HCT116 (cell line): ENCODE results near the gene MAML3. TPM values are rescaled to one million over a fixed set of nuclear protein-coding genes. Genes with fewer than 3 reads are reported as not detected.

Experiments
- ATAC-seq: fragments of 200-7000 bp; cut with Tn5 transposase; 2 replicates; pipeline ENCODE4 v1.9.1; 2020; ENCODE audit warnings: mild to moderate bottlenecking, moderate library complexity
- BruUV-seq: library from RNA; stranded (reverse); fragments of 400-500 nt; replicated peaks from 2 replicates; lab custom pipeline; 2021; lab: Mats Ljungman, UMichigan
- CTCF ChIA-PET: fragments of 300-600 bp; sonication (Branson Sonifier 250); formaldehyde crosslinking; loops from one replicate; lab custom pipeline; 2021; ENCODE audit warnings: antibody characterized with exemption; lab: Charles Lee
- POLR2A ChIA-PET: fragments of 300-600, 350-600 bp; sonication (Branson Sonifier 250); formaldehyde crosslinking; loops from one replicate; lab custom pipeline; 2021; ENCODE audit warnings: antibody characterized with exemption; lab: Charles Lee
- RAD21 ChIA-PET, 2 experiments: fragments of 300-600 bp; sonication (Branson Sonifier 250); formaldehyde crosslinking; loops; one replicate each; lab custom pipeline; 2023; ENCODE audit warnings: low total read pairs in 2 of 2; ENCODE audit not compliant: uncharacterized antibody in 2 of 2, unreplicated experiment in 2 of 2, low non-redundant PET in 1 of 2; lab: Charles Lee
- DNase-seq: peaks from one replicate; pipeline ENCODE4 v3.0.0-alpha.2; 2010; ENCODE audit warnings: low read depth, low spot score
- H2AFZ ChIP-seq: fragments of 200-600 bp; shearing (Covaris generic), sonication (generic); 2 replicates; pipeline ENCODE4 v1.6.1; 2017; ENCODE audit warnings: low read depth, mixed run types, mixed read lengths, antibody characterized with exemption, low read length; ENCODE audit not compliant: poor library complexity, severe bottlenecking
- H3K27ac ChIP-seq: 2 replicates; pipeline ENCODE4 v1.5.1; 2012; ENCODE audit warnings: low read depth, low read length
- H3K27me3 ChIP-seq: fragments of 200-600 bp; sonication (generic); 2 replicates; pipeline ENCODE4 v1.6.1; 2016; ENCODE audit warnings: mixed run types, low read length, mixed read lengths; ENCODE audit not compliant: insufficient read depth
- H3K36me3 ChIP-seq, 2 experiments: fragments of 200-500 bp in 1 of 2; fragments of 200-600 bp in 1 of 2; sonication (Bioruptor generic) in 1 of 2; sonication (generic) in 1 of 2; 2 replicates each; pipeline versions ENCODE4 v1.5.1 to v1.6.1; 2014 to 2016; ENCODE audit warnings: low read length in 2 of 2, inconsistent platforms in 1 of 2, mixed read lengths in 1 of 2, mixed run types in 1 of 2; ENCODE audit not compliant: insufficient read depth in 2 of 2, control insufficient read depth in 1 of 2
- H3K4me1 ChIP-seq, 2 experiments: fragments of 200-600 bp in 1 of 2; sonication (generic) in 1 of 2; 2 replicates each; pipeline versions ENCODE4 v1.5.1 to v1.6.1; 2012 to 2017; ENCODE audit warnings: low read length in 2 of 2, inconsistent platforms in 1 of 2, mild to moderate bottlenecking in 1 of 2, mixed read lengths in 1 of 2, mixed run types in 1 of 2, moderate library complexity in 1 of 2; ENCODE audit not compliant: insufficient read depth in 2 of 2, control insufficient read depth in 1 of 2
- H3K4me2 ChIP-seq: fragments of 200-600 bp; sonication (generic); 2 replicates; pipeline ENCODE4 v1.6.1; 2017; ENCODE audit warnings: mixed run types, low read length, mixed read lengths
- H3K4me3 ChIP-seq, 2 experiments: fragments of 200-600 bp in 1 of 2; sonication (generic) in 1 of 2; replicated peaks in 1 of 2; 2 replicates each; pipeline ENCODE4 v1.5.1; 2011 to 2016; ENCODE audit warnings: low read length in 2 of 2, control low read depth in 1 of 2, low read depth in 1 of 2, mild to moderate bottlenecking in 1 of 2, mixed read lengths in 1 of 2, mixed run types in 1 of 2
- H3K79me2 ChIP-seq: fragments of 200-600 bp; sonication (generic); 2 replicates; pipeline ENCODE4 v1.6.1; 2017; ENCODE audit warnings: mild to moderate bottlenecking, mixed run types, low read length, moderate library complexity, mixed read lengths; ENCODE audit not compliant: insufficient read depth
- H3K9ac ChIP-seq: fragments of 200-600 bp; sonication (generic); 2 replicates; pipeline ENCODE4 v1.6.1; 2016; ENCODE audit warnings: low read length, mixed read lengths
- H3K9me2 ChIP-seq: fragments of 200-600 bp; sonication (generic), shearing (Covaris generic); 2 replicates; pipeline ENCODE4 v1.6.1; 2017; ENCODE audit warnings: mixed run types, mild to moderate bottlenecking, moderate library complexity; ENCODE audit not compliant: insufficient read depth
- H3K9me3 ChIP-seq, 2 experiments: fragments of 200-500 bp in 1 of 2; fragments of 200-600 bp in 1 of 2; sonication (Bioruptor generic) in 1 of 2; sonication (generic) in 1 of 2; 2 replicates each; pipeline ENCODE4 v1.6.1; 2014 to 2017; ENCODE audit warnings: low read length in 2 of 2, mixed read lengths in 2 of 2, inconsistent platforms in 1 of 2, low read depth in 1 of 2, mild to moderate bottlenecking in 1 of 2, mixed run types in 1 of 2, moderate library complexity in 1 of 2; ENCODE audit not compliant: control insufficient read depth in 1 of 2, insufficient read depth in 1 of 2
- H4K20me1 ChIP-seq: fragments of 200-600 bp; sonication (generic), shearing (Covaris generic); 2 replicates; pipeline ENCODE4 v1.6.1; 2017; ENCODE audit warnings: mixed run types, mild to moderate bottlenecking, moderate library complexity; ENCODE audit not compliant: insufficient read depth
- CBX3 ChIP-seq: IDR thresholded peaks from 2 replicates; pipeline ENCODE4 v1.6.1; 2012; ENCODE audit warnings: low read depth
- FOSL1 ChIP-seq: IDR thresholded peaks from 2 replicates; pipeline ENCODE4 v1.6.1; 2012; ENCODE audit warnings: low read depth
- intact Hi-C: fragments of 100-400 bp; cut with micrococcal nuclease; formaldehyde crosslinking; loops from 2 replicates; pipeline ENCODE4 v1.10.0; 2022
- total RNA-seq: library from RNA; stranded (reverse); gene quantifications from one replicate; pipeline ENCODE4 v1.2.1, GENCODE V29; 2021; ENCODE audit not compliant: unreplicated experiment
- TF ChIP-seq, protein P1 (sequence below): IDR thresholded peaks from 2 replicates; pipeline ENCODE4 v1.6.1; 2011; ENCODE audit warnings: mild to moderate bottlenecking, low read length, moderate library complexity; ENCODE audit not compliant: insufficient replicate concordance; ENCODE audit errors: extremely low read depth
- TF ChIP-seq, protein P2 (sequence below): IDR thresholded peaks from 2 replicates; pipeline ENCODE4 v1.6.1; 2012

MAML3 gene
- total RNA-seq, 1 experiment from 2014 or later, result 3.1 TPM

DNA sequence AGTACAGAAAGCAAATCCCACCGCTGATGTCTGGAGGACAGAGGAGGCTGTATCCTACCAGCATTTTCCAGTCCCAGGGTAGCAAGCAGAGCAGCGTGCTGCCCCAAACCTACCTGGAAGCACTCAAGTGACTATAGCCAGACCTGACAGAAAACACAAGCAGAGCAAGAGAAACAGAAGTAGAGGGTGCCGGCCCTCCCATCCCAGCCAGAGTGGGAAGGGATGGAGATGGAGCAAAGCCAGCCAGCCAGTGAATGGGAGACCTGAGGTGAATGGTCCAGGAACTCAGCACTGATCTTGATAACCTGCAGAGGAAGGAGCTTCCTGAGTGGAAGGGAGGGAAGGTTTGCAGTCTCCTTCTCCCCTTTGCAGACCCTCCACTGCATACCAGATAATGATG lies 185.2 kb downstream of the MAML3 start:
- Histone ChIP-seq H3K4me3 (no peak overlapping the region), H4K20me1 (no peaks in the 10 kb centered on the region), H3K4me1 (no peaks in the 10 kb centered on the region), H2AFZ (no peak overlapping the region), H3K79me2 (no peaks in the 10 kb centered on the region), H3K9ac (no peak overlapping the region), H3K9me3 (no peaks in the 10 kb centered on the region), H3K4me2 (no peak overlapping the region), H3K36me3 (no peaks in the 10 kb centered on the region), H3K9me2 (no peaks in the 10 kb centered on the region), H3K27ac (no peak overlapping the region), H3K27me3 (no peaks in the 10 kb centered on the region; the same call in 1 of the 2 replicates)
- TF ChIP-seq, protein P1, sequence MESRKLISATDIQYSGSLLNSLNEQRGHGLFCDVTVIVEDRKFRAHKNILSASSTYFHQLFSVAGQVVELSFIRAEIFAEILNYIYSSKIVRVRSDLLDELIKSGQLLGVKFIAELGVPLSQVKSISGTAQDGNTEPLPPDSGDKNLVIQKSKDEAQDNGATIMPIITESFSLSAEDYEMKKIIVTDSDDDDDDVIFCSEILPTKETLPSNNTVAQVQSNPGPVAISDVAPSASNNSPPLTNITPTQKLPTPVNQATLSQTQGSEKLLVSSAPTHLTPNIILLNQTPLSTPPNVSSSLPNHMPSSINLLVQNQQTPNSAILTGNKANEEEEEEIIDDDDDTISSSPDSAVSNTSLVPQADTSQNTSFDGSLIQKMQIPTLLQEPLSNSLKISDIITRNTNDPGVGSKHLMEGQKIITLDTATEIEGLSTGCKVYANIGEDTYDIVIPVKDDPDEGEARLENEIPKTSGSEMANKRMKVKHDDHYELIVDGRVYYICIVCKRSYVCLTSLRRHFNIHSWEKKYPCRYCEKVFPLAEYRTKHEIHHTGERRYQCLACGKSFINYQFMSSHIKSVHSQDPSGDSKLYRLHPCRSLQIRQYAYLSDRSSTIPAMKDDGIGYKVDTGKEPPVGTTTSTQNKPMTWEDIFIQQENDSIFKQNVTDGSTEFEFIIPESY, result no peak
- intact Hi-C loops, result no loop called here
- ChIA-PET CTCF (no interaction called here), RAD21 (no interaction called here), POLR2A (no interaction called here)
- no TSS peak for BruUV-seq
- DNase-seq, result no peak
- no peak for ATAC-seq

DNA sequence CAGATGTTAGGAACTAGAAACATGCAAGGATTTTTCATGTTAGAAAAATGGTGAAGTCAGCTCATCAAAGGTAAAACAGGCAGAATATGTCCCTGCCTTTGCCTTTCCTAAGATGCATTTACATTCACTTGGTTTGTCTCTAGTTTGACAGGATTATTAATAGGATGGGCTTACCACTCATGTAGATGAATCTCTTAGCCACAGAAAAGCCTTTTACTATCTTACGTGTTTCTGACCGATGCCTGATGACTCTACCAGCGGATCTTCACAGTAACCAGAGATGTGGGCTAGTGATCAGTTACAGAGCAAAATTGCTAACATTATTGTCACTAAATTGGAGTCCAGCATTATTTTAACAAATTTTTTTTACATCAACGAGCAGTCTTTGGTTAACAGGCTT lies 187.6 kb downstream of the MAML3 start:
- H3K9me2 ChIP-seq, result no peaks in the 10 kb centered on the region
- H3K27ac ChIP-seq, result no peak overlapping the region
- no peaks in the 10 kb centered on the region for H3K9me3 ChIP-seq
- CTCF ChIA-PET, result no interaction called here
- no TSS peak for BruUV-seq
- RAD21 ChIA-PET, result no interaction called here
- no peak overlapping the region for H2AFZ ChIP-seq
- POLR2A ChIA-PET, result no interaction called here
- no peak for TF ChIP-seq FOSL1
- TF ChIP-seq, protein P2, sequence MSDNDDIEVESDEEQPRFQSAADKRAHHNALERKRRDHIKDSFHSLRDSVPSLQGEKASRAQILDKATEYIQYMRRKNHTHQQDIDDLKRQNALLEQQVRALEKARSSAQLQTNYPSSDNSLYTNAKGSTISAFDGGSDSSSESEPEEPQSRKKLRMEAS, result no peak
- TF ChIP-seq, protein P1, result no peak
- TF ChIP-seq CBX3, result no peak
- H3K36me3 ChIP-seq, result no peaks in the 10 kb centered on the region
- intact Hi-C loops, result no loop called here
- no peaks in the 10 kb centered on the region; the same call in 1 of the 2 replicates for H3K27me3 ChIP-seq
- no peaks in the 10 kb centered on the region for H3K4me1 ChIP-seq
- no peaks in the 10 kb centered on the region for H4K20me1 ChIP-seq
- no peak overlapping the region for H3K4me3 ChIP-seq
- DNase-seq, result no peak
- no peaks in the 10 kb centered on the region for H3K79me2 ChIP-seq
- ATAC-seq, result no peak
- H3K9ac ChIP-seq, result no peak overlapping the region
- no peak overlapping the region for H3K4me2 ChIP-seq
